IPS-NIHi11 (cell line): ENCODE data around the gene NOL7.

ENCODE experiments used
- DNase-seq: peaks from one replicate; pipeline ENCODE4 v3.0.0; 2012; ENCODE audit warnings: mixed read lengths, low spot score

Gene NOL7

GRCh38 chr6:13614926-13615791 is at the start of gene NOL7:
Gene NOL7 (plus strand): TSS chr6:13615335. CDS start chr6:13615359, 24 bp downstream.
- DNase-seq: peak; percentile 96

DNA sequence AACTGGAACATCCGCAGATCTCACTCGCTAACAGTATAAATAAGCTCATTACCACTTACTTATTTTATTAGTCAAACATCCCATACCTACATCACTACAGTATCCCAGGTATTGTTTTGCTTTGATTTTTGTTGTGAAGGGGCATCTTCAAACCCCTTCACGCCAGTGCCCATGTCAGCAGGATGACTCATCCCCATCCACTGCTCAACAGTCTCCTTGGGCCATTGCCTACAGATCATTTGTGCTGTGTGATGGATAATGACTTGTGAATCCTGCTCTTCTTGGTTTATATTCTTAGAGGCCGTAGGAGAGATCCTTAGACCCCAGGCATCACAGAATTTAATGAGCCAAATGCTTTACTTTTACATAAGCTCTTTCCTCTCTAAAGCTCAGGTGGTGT is 49.2 kb upstream of the NOL7 start:
- DNase-seq: no peak

- no peak for DNase-seq
Measured at GRCh38 chr6:13566500-13566899, 48.6 kb upstream of the NOL7 start.

DNA sequence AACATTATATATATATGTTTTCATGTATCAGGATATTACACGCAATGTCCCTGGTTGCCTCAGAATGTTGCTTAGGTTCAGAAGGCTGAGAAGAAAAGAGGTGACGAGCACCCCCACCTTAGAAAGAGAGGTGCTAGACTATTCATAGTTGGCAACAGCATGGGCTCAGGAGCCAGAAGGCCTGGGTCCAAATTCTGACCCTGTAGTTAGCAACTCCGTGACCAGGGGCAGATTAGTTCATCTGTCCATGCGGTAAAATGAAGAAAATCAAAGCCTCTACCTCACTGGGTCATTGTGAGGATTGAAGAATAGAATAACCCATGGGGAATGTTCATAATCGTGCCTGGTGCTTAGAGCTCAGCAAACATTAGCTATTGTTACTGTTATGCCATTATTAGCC is 46.2 kb upstream of the NOL7 start:
- DNase-seq: no peak

- DNase-seq: no peak
Measured at GRCh38 chr6:13572240-13572639, 42.9 kb upstream of the NOL7 start.

- no peak for DNase-seq
Measured at GRCh38 chr6:13572951-13573654, 42.0 kb upstream of the NOL7 start.

GRCh38 chr6:13573669-13574110 is 41.4 kb upstream of the NOL7 start:
- DNase-seq: peak; percentile 34

- DNase-seq: peak; percentile 98
Measured at GRCh38 chr6:13574149-13574570, 41.0 kb upstream of the NOL7 start.

DNA sequence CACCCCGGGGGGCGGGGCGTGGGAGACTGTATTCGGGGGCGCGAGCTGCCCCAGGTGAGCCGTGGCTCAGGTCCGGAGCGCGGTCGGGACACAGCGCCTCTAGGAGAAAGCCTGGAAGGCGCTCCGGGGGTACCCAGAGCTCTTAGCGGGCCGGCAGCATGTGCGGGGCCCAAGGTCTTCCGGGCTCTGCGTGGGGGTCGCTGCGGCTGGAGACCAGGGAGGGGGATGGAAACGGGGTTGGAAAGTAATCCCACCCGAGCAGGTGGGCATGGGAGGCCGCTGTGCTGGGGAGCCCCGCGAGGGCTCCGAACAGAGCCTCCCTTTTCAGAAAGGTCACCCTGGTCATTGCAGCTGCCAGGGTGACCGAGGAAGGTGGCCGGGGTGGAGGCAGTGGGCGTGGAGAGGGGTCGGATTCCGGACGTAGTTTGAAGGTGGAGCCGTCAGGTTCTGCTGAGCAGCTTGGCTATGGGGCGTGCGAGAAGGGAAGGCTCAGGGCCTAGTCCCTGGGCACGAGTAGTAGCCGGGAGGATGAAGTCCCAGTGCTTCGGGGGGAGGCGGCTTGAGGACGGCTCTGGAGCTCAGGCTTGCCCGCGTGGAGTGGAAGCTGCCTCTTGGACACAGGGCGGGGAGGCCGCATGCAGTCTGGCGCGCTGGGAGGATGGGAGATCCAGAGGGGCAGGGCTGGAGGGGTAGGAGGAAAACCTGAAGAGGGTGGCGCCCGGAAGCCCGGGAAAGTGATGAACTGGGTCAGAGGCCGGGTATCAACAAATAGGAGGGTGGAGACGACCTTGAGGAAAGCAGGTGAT is 40.4 kb upstream of the NOL7 start, which contains the start of gene SIRT5:
Gene SIRT5, plus strand, starts transcription at position 31 of the 806 bp plus-strand sequence. CDS start 9,510 bp downstream, outside the sequence.
- DNase-seq: peak; percentile 85

DNA sequence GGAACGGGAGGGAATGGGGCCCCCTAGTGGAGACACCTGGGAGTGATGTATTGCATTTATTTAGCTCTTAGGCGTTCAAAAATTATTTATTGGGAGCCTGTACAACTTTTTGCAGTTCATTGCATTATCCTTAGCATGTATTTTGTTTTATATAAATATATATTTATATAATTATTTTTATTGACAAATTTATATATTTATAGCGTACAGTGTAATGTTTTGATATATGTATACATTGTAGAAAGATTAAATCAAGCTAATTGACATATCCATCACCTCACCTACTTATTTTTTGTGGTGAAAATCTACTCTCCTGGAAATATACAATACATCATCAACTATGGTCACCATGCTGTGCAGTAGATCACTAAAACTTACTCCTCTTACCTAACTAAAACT is 39.8 kb upstream of the NOL7 start:
- no peak for DNase-seq

DNA sequence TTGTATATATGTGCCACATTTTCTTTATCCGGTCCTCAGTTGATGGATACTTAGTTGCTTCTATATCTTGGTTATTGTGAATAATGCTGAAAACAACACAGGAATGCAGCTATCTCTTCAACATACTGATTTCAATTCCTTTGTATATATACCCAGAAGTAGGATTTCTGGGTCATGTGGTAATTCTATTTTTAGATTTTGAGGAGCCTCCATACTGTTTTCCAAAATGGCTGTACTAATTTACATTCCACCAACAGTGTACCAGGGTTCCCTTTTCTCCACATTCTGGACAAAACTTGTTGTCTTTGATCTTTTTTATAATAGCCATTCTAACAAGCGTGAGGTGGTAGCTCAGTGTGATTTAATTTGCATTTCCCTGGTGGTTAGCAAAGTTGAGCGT is 39.1 kb upstream of the NOL7 start:
- DNase-seq: no peak

- no peak for DNase-seq
Measured at GRCh38 chr6:13577926-13578325, 37.2 kb upstream of the NOL7 start.

GRCh38 chr6:13579911-13580310 is 35.2 kb upstream of the NOL7 start:
- DNase-seq: no peak

DNA sequence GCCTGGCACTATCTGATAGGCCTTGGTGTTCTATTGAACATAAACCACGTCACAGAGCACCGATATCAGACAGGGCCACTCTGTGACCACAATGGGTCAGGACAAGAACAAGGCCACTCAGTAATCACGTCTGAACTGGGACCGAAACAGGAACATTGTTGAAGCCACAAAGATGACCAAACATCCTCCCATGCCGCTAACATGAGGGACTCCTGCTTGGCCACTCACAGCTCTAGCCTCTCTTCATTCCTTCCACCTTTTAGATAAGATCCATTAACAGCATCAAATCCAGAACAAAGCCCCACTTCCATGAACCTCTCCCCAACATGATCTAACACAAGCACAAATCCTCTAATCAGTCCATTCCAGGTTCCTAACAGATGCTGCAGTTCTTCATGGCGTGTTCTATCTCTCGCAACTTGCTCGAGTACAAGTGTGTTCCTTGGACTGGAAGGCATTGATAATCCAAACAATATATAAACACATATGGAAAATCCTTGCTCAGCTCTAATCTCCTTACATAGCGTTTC is 33.4 kb upstream of the NOL7 start:
- DNase-seq: no peak

DNA sequence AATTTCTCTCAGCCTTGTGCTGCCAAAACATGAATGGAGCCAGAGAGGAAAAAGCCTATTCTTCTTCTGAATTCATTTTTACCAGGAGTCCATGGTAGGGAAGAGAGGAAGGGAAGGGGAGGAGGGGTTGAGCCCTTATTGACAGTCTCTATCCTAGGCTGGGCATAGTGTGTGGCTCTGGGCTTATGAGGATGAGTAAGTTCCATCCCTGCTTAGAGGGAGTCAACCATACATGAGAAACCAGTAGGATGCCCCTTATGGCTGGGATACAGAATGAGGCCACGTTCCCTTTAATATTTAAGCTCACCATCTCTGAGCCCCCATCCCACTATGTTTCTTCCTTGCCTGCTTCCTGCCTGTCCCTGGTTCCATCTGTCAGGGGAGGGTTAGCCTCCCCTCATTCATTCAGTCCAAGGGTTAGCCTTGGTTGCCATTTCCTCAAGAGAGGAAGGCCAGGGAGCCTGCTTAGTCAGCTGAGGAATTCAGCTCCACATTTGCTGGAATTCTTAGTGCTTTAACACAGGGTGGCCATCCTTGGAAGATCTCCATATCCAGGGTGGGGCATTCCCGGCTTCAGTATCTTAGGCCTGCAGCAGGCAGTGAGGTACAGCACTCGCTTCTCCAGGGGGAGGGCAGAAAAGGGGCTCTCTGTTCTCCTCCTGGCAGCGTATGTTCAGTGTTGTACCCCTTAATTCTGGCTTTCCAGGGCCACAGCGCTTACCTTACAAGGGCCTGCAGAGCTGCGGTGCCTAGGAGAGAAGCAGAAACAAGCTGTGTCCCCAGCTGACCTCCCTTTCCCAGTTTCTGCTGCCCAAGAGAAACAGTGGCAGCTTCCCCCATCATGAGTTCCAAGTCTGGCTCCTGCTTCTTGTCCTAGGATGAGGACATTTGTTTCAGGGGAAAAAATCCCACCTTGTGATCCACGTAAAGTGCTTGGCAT is 28.3 kb upstream of the NOL7 start:
- DNase-seq: no peak

GRCh38 chr6:13589801-13590200 is 25.3 kb upstream of the NOL7 start:
- DNase-seq: no peak

GRCh38 chr6:13590574-13591153 is 24.5 kb upstream of the NOL7 start:
- DNase-seq: no peak

- DNase-seq: no peak
Measured at GRCh38 chr6:13591205-13591921, 23.8 kb upstream of the NOL7 start.

DNA sequence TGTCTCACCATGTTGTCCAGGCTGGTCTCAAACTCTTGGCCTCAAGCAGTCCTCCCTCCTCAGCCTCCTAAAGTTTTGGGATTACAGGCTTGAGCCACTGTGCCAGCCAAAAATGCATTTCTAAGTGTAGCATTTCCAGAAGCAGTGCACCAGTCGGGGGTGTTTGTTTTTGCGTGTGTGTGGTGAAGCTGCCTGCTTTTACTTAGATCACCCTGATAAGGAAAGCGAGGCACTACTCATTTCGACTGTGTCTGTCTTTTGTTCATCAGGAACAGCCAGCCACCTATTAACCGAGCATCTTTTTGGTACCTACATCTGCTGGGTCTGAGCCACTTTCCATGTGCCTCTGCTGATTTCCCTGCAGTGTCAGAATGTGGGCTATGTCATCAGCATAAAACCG is 22.0 kb upstream of the NOL7 start:
- DNase-seq: no peak

GRCh38 chr6:13593720-13594119 is 21.4 kb upstream of the NOL7 start:
- DNase-seq: no peak
